GM19324 (cell line): ENCODE measurements around the gene OR10A2.
"Not testable (repeated sequence)": the region's sequence is repeated elsewhere in the genome, so short reads cannot be mapped to it uniquely, and the experiment has no call there.

Experiments
- ATAC-seq: cut with Tn5 transposase; IDR thresholded peaks from one replicate; pipeline ENCODE4 v1.9.1; 2021; ENCODE audit warnings: mild to moderate bottlenecking, moderate library complexity; ENCODE audit not compliant: unreplicated experiment, low FRiP score

OR10A2 gene

GRCh38 chr11:6862961-6863360 lies at the start of gene OR10A2:
TSS of gene OR10A2 (plus strand) at chr11:6863057. CDS start at chr11:6869755, 6,698 bp downstream.
- ATAC-seq: no peak

GRCh38 chr11:6813656-6814055 lies 49.2 kb upstream of the OR10A2 start:
- ATAC-seq: no peak

- no peak for ATAC-seq
These were observed 45.2 kb upstream of the OR10A2 start for GRCh38 chr11:6817694-6818093.

- no peak for ATAC-seq
These were observed 43.9 kb upstream of the OR10A2 start for GRCh38 chr11:6818967-6819366.

- no peak for ATAC-seq
These were observed 38.6 kb upstream of the OR10A2 start for GRCh38 chr11:6824136-6824823.

- no peak for ATAC-seq
These were observed 37.6 kb upstream of the OR10A2 start for GRCh38 chr11:6825231-6825744.

GRCh38 chr11:6828103-6828502 lies 34.8 kb upstream of the OR10A2 start:
- ATAC-seq: no peak

- ATAC-seq: no peak
These were observed 29.5 kb upstream of the OR10A2 start for GRCh38 chr11:6833356-6833755.

GRCh38 chr11:6834021-6834420 lies 28.8 kb upstream of the OR10A2 start:
- no peak for ATAC-seq

GRCh38 chr11:6841694-6842093 lies 21.2 kb upstream of the OR10A2 start:
- ATAC-seq: no peak

- no peak for ATAC-seq
These were observed 19.2 kb upstream of the OR10A2 start for GRCh38 chr11:6843670-6844069.

- ATAC-seq: no peak
These were observed 18.5 kb upstream of the OR10A2 start for GRCh38 chr11:6844356-6844755.

- ATAC-seq: no peak
These were observed 17.5 kb upstream of the OR10A2 start, which contains the start of gene OR10A5 for GRCh38 chr11:6845383-6845782. TSS of gene OR10A5 (plus strand) at chr11:6845683. CDS start at chr11:6845683, 0 bp downstream.

- ATAC-seq: no peak
These were observed 12.3 kb upstream of the OR10A2 start for GRCh38 chr11:6850526-6850925.

GRCh38 chr11:6854801-6855200 lies 8.1 kb upstream of the OR10A2 start:
- ATAC-seq: not testable (repeated sequence)

GRCh38 chr11:6855971-6856541 lies 6.8 kb upstream of the OR10A2 start:
- no peak for ATAC-seq

GRCh38 chr11:6856871-6857270 lies 6.0 kb upstream of the OR10A2 start:
- no peak for ATAC-seq

- no peak for ATAC-seq
These were observed 1.6 kb downstream of the OR10A2 start for GRCh38 chr11:6864438-6864837.

- ATAC-seq: no peak
These were observed 8.4 kb downstream of the OR10A2 start for GRCh38 chr11:6871278-6871677.

GRCh38 chr11:6875761-6876160 lies 12.9 kb downstream of the OR10A2 start:
- no peak for ATAC-seq

- ATAC-seq: no peak
These were observed 13.5 kb downstream of the OR10A2 start, which contains the start of gene OR10A4 for GRCh38 chr11:6876325-6876724. TSS of gene OR10A4 (plus strand) at chr11:6876625. CDS start at chr11:6876648, 23 bp downstream.

GRCh38 chr11:6876914-6877313 lies 14.1 kb downstream of the OR10A2 start:
- ATAC-seq: no peak
